Measurements from ENCODE around the gene SH3BP5.

DNA sequence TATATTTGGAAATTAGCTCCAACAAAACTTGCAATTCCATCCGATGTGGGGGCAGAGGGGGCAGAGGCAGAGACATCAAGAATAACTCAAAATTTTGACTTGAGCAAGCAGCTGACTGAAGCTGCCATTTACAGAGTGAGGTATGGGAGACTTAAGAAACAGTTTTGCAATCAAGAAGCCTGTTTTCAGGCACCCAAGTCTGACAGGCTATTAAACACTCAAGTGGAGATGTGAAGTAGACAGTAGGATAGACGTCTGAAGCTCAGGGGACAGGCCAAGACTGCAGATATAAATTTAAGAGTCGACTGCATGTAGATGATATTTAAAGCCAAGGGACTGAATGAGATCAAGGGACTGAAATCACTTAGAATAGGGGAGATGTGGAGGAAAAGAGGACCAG is 9.9 kb upstream of the SH3BP5 start:
- TF ChIP-seq POLR2A (IDR thresholded peaks at IDR 0.05): no peak
- TF ChIP-seq, protein P1, sequence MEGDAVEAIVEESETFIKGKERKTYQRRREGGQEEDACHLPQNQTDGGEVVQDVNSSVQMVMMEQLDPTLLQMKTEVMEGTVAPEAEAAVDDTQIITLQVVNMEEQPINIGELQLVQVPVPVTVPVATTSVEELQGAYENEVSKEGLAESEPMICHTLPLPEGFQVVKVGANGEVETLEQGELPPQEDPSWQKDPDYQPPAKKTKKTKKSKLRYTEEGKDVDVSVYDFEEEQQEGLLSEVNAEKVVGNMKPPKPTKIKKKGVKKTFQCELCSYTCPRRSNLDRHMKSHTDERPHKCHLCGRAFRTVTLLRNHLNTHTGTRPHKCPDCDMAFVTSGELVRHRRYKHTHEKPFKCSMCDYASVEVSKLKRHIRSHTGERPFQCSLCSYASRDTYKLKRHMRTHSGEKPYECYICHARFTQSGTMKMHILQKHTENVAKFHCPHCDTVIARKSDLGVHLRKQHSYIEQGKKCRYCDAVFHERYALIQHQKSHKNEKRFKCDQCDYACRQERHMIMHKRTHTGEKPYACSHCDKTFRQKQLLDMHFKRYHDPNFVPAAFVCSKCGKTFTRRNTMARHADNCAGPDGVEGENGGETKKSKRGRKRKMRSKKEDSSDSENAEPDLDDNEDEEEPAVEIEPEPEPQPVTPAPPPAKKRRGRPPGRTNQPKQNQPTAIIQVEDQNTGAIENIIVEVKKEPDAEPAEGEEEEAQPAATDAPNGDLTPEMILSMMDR (IDR thresholded peaks at IDR 0.05): no peak

Measured in tibial nerve (tissue), 3 donors.